GM19193 (cell line): ENCODE measurements around the gene ARSA.
A peak's percentile ranks its signal among the peaks of the same experiment; 100 is the strongest.

Experiments
- POLR2A ChIP-seq: IDR thresholded peaks from 4 replicates; pipeline ENCODE4 v1.6.1; 2011; ENCODE audit not compliant: insufficient read depth, insufficient read length; ENCODE audit errors: extremely low read depth

ARSA gene

GRCh38 chr22:50625568-50626313, 2.2 kb downstream of the ARSA start:
- TF ChIP-seq POLR2A = no peak

- TF ChIP-seq POLR2A = no peak
Observed at GRCh38 chr22:50625131-50625567, 2.8 kb downstream of the ARSA start.

- no peak for TF ChIP-seq POLR2A
Observed at GRCh38 chr22:50624347-50625130, 3.4 kb downstream of the ARSA start.

GRCh38 chr22:50622723-50623327, 5.1 kb downstream of the ARSA start:
- TF ChIP-seq POLR2A = no peak

- peak; percentile 2 for TF ChIP-seq POLR2A
Observed at GRCh38 chr22:50621948-50622722, 5.8 kb downstream of the ARSA start.

- peak; percentile 39 for TF ChIP-seq POLR2A
Observed at GRCh38 chr22:50621356-50621880, 6.5 kb downstream of the ARSA start.

GRCh38 chr22:50620593-50621355, 7.2 kb downstream of the ARSA start:
- peak; percentile 25 for TF ChIP-seq POLR2A

- no peak for TF ChIP-seq POLR2A
Observed at GRCh38 chr22:50613291-50613981, 14.5 kb downstream of the ARSA start.

GRCh38 chr22:50612528-50613221, 15.3 kb downstream of the ARSA start:
- no peak for TF ChIP-seq POLR2A

GRCh38 chr22:50612168-50612527, 15.8 kb downstream of the ARSA start:
- no peak for TF ChIP-seq POLR2A

GRCh38 chr22:50611341-50612060, 16.5 kb downstream of the ARSA start:
- no peak for TF ChIP-seq POLR2A

- TF ChIP-seq POLR2A = no peak
Observed at GRCh38 chr22:50610581-50610980, 17.4 kb downstream of the ARSA start.
